K562 (cell line): ENCODE results near the gene DHX8. TPM values are rescaled to one million over a fixed set of nuclear protein-coding genes. Genes with fewer than 3 reads are reported as not detected.

ENCODE experiments used
- ATAC-seq: fragments of 200-7000 bp; cut with Tn5 transposase; 3 replicates; pipeline ENCODE4 v1.9.1; 2020; ENCODE audit warnings: moderate library complexity
- BruUV-seq: library from RNA; stranded (reverse); fragments of 400-500 nt; replicated peaks from 2 replicates; lab custom pipeline; 2021; lab: Mats Ljungman, UMichigan
- CTCF ChIA-PET: fragments of 300-600 bp; formaldehyde crosslinking; extraction: SDS; loops from one replicate; lab custom pipeline; 2021; ENCODE audit warnings: low intra/inter-chr PET ratio; lab: Yijun Ruan, JAX
- POLR2A ChIA-PET: fragments of 300-600, 350-650 bp; sonication (Branson Sonifier 250); formaldehyde crosslinking; extraction: SDS; loops from one replicate; lab custom pipeline; 2021; ENCODE audit warnings: antibody characterized with exemption, inconsistent platforms; lab: Yijun Ruan, JAX
- DNase-seq, 4 experiments: peaks; one replicate each; pipeline versions ENCODE4 v3.0.0 to v3.0.0-alpha.2; 2011 to 2018; ENCODE audit warnings: low spot score in 3 of 4, mixed read lengths in 3 of 4; ENCODE audit errors: extremely low read depth in 1 of 4
- FAIRE-seq: peaks from 2 replicates; lab custom pipeline; 2011; peaks lifted over from hg19 to GRCh38; lab: Jason Lieb, UNC
- H2AFZ ChIP-seq: 2 replicates; pipeline ENCODE4 v1.6.0; 2011; ENCODE audit warnings: low read depth, low read length, control low read depth, inconsistent platforms
- H3K27ac ChIP-seq: fragments of 200-600 bp; 3 replicates; pipeline ENCODE4 v1.8.0; 2011; ENCODE audit warnings: low read depth, mild to moderate bottlenecking, control low read depth, inconsistent platforms, low read length, moderate library complexity, mixed read lengths; ENCODE audit errors: extremely low read depth
- H3K27me3 ChIP-seq, 2 experiments: fragments of 300-600 bp in 1 of 2; 2 replicates in 1 of 2; 3 replicates in 1 of 2; pipeline versions ENCODE4 v1.6.0 to v1.8.0; 2011; ENCODE audit warnings: inconsistent platforms in 2 of 2, low read length in 2 of 2, mild to moderate bottlenecking in 1 of 2, mixed read lengths in 1 of 2, moderate library complexity in 1 of 2; ENCODE audit not compliant: control insufficient read depth in 2 of 2, insufficient read depth in 2 of 2
- H3K36me3 ChIP-seq: fragments of 300-600 bp; 3 replicates; pipeline ENCODE4 v1.8.0; 2011; ENCODE audit warnings: mild to moderate bottlenecking, low read length, inconsistent platforms; ENCODE audit not compliant: control insufficient read depth, insufficient read depth
- H3K4me1 ChIP-seq, 2 experiments: fragments of 200-600 bp in 1 of 2; replicated peaks in 1 of 2; 2 replicates in 1 of 2; 3 replicates in 1 of 2; pipeline versions ENCODE4 v1.5.1 to v1.8.0; 2011; ENCODE audit warnings: inconsistent platforms in 2 of 2, low read length in 2 of 2, mild to moderate bottlenecking in 1 of 2, mixed read lengths in 1 of 2, moderate library complexity in 1 of 2; ENCODE audit not compliant: control insufficient read depth in 2 of 2, insufficient read depth in 2 of 2
- H3K4me2 ChIP-seq: 2 replicates; pipeline ENCODE4 v1.6.1; 2011; ENCODE audit warnings: low read length, control low read depth, inconsistent platforms, mixed read lengths; ENCODE audit not compliant: insufficient read depth
- H3K4me3 ChIP-seq: fragments of 200-600 bp; sonication (generic), shearing (Covaris generic); 2 replicates; pipeline ENCODE4 v1.5.1; 2016; ENCODE audit warnings: control low read depth, inconsistent platforms
- H3K79me2 ChIP-seq: fragments of 200-600 bp; 3 replicates; pipeline ENCODE4 v1.8.0; 2011; ENCODE audit warnings: low read length, inconsistent platforms; ENCODE audit not compliant: control insufficient read depth, insufficient read depth
- H3K9ac ChIP-seq, 2 experiments: 2 replicates each; pipeline versions ENCODE4 v1.6.0 to v1.6.1; 2011; ENCODE audit warnings: low read depth in 2 of 2, low read length in 2 of 2, control low read depth in 1 of 2, inconsistent platforms in 1 of 2, mild to moderate bottlenecking in 1 of 2, mixed read lengths in 1 of 2; ENCODE audit not compliant: insufficient read depth in 1 of 2
- H3K9me1 ChIP-seq: one replicate; pipeline ENCODE4 v1.6.0; 2011; ENCODE audit warnings: inconsistent platforms, mild to moderate bottlenecking, low read length, moderate library complexity; ENCODE audit not compliant: control insufficient read depth, insufficient read depth
- H3K9me3 ChIP-seq: replicated peaks from 2 replicates; pipeline ENCODE4 v1.5.1; 2011; ENCODE audit warnings: low read depth, low read length, inconsistent platforms; ENCODE audit not compliant: control insufficient read depth, insufficient read depth
- H4K20me1 ChIP-seq: replicated peaks from 2 replicates; pipeline ENCODE4 v1.6.1; 2011; ENCODE audit warnings: low read length, inconsistent platforms, mixed read lengths; ENCODE audit not compliant: control insufficient read depth, insufficient read depth
- CC2D1A ChIP-seq: fragments of 450-650 bp; IDR thresholded peaks from 2 replicates; pipeline ENCODE4 v1.6.1; 2017; ENCODE audit warnings: mild to moderate bottlenecking
- GABPA ChIP-seq: fragments of 200-800 bp; sonication (Bioruptor generic); conservative IDR thresholded peaks from 2 replicates; pipeline ENCODE4 v1.6.1; 2016; ENCODE audit warnings: low read depth, missing genetic modification characterization, missing compliant biosample characterization
- GATAD2A ChIP-seq: fragments of 450-650 bp; IDR thresholded peaks from 2 replicates; pipeline ENCODE4 v1.6.1; 2017
- HMGN3 ChIP-seq: IDR thresholded peaks from 2 replicates; pipeline ENCODE4 v1.6.1; 2011; ENCODE audit warnings: borderline replicate concordance, low read depth, mild to moderate bottlenecking, mixed read lengths, low read length; ENCODE audit not compliant: insufficient read length; ENCODE audit errors: extremely low read depth
- MEF2A ChIP-seq: IDR thresholded peaks from 2 replicates; pipeline ENCODE4 v1.6.1; 2011; ENCODE audit warnings: low read depth, mild to moderate bottlenecking, low read length, moderate library complexity; ENCODE audit not compliant: control insufficient read depth
- RAD21 ChIP-seq, 2 experiments: fragments of 250-450 bp in 1 of 2; fragments of 450-650 bp in 1 of 2; sonication (Bioruptor Pico) in 1 of 2; formaldehyde crosslinking in 1 of 2; IDR thresholded peaks in 1 of 2; conservative IDR thresholded peaks in 1 of 2; 2 replicates each; pipeline versions ENCODE4 v1.4.0 to v1.8.0; 2020 to 2022; ENCODE audit warnings: mild to moderate bottlenecking in 2 of 2, moderate library complexity in 1 of 2
- SREBF1 ChIP-seq: fragments of 150-350 bp; IDR thresholded peaks from 2 replicates; pipeline ENCODE4 v1.6.1; 2014; ENCODE audit warnings: antibody characterized with exemption, low read depth, low read length, borderline replicate concordance
- TSHZ1 ChIP-seq: fragments of 250-450 bp; sonication (Bioruptor Pico); IDR thresholded peaks from 2 replicates; pipeline ENCODE4 v1.4.0; 2020; ENCODE audit warnings: mild to moderate bottlenecking, moderate library complexity
- ZNF212 ChIP-seq: fragments of 450-650 bp; formaldehyde crosslinking; IDR thresholded peaks from 2 replicates; pipeline ENCODE4 v1.4.0; 2020; ENCODE audit warnings: mild to moderate bottlenecking
- ZNF3 ChIP-seq: fragments of 250-450 bp; sonication (Bioruptor Pico); IDR thresholded peaks from 2 replicates; pipeline ENCODE4 v1.5.0; 2021; ENCODE audit warnings: mild to moderate bottlenecking, moderate library complexity
- ZNF561 ChIP-seq: fragments of 450-650 bp; formaldehyde crosslinking; conservative IDR thresholded peaks from 2 replicates; pipeline ENCODE4 v1.4.0; 2020; ENCODE audit warnings: mild to moderate bottlenecking, moderate library complexity
- ZNF589 ChIP-seq: fragments of 200-800 bp; sonication (Bioruptor generic); IDR thresholded peaks from 2 replicates; pipeline ENCODE4 v1.6.1; 2016; ENCODE audit warnings: low read depth, missing genetic modification characterization, missing compliant biosample characterization
- WGBS: fragments of 100-300 bp; shearing (Covaris generic); methylation state at CpG from one replicate; pipeline ENCODE4 v1.1.6; 2016; ENCODE audit warnings: low coverage, mixed read lengths; ENCODE audit not compliant: insufficient coverage; ENCODE audit errors: missing lambda C conversion rate; 5-methylcytosine and 5-hydroxymethylcytosine counted together
- in situ Hi-C: fragments of 300-500 bp; cut with MboI; formaldehyde crosslinking; loops from 4 replicates; pipeline ENCODE4 v1.15.0; 2018; ENCODE audit warnings: inconsistent platforms, mixed read lengths
- intact Hi-C: fragments of 100-400 bp; cut with micrococcal nuclease; formaldehyde crosslinking; loops from 2 replicates; pipeline ENCODE4 v1.14.2; 2022
- polyA plus RNA-seq, 8 experiments: library from polyadenylated mRNA; depleted of rRNA in 4 of 8; stranded (reverse) in 5 of 8; unstranded in 3 of 8; fragments of >200 nt; fragmentation: Nextera tagmentation in 2 of 8; fragmentation: Illumina TruSeq in 1 of 8; extraction: Ambion mirVana in 2 of 8; extraction: Trizol in 1 of 8; gene quantifications; 2 replicates each; pipeline versions ENCODE4 v1.2.1 to v1.2.3, GENCODE V29; 2011 to 2014; ENCODE audit warnings: inconsistent platforms in 1 of 8, missing spikeins in 1 of 8
- total RNA-seq, 7 experiments: library from RNA; depleted of rRNA in 6 of 7; stranded (reverse); fragments of >200 nt in 6 of 7; fragmentation: Illumina TruSeq in 2 of 7; extraction: Trizol in 2 of 7; gene quantifications; 2 replicates each; pipeline versions ENCODE4 v1.2.1 to v1.2.3, GENCODE V29; 2011 to 2021; ENCODE audit warnings: low replicate concordance in 1 of 7
- TF ChIP-seq, protein P1 (sequence below): fragments of 450-650 bp; IDR thresholded peaks from one replicate; pipeline ENCODE4 v1.6.1; 2018; ENCODE audit warnings: mild to moderate bottlenecking, moderate library complexity; ENCODE audit not compliant: partially characterized antibody
- TF ChIP-seq, protein P2 (sequence below): IDR thresholded peaks from 2 replicates; pipeline ENCODE4 v1.6.1; 2012; ENCODE audit warnings: low read depth, low read length, improper control_type of control experiment, borderline replicate concordance

Gene DHX8
- total and polyA plus RNA-seq, 9 of the 15 experiments (the other 6 are each of a cell fraction or from before 2014, with no cell fraction given) = 16.7 to 42.5 (median 25.6) TPM

- BruUV-seq = no TSS peak
- H3K9me3 ChIP-seq = no peaks in the 10 kb centered on the region
- no peak for DNase-seq
- H3K4me2 ChIP-seq = no peak overlapping the region
- ChIA-PET CTCF (no interaction called here), POLR2A (no interaction called here)
- ATAC-seq = no peak
- 0% methylated on average over 8 of the region's 8 CpGs for WGBS
- H3K27ac ChIP-seq = no peak overlapping the region
- H3K36me3 ChIP-seq = no peaks in the 10 kb centered on the region
- no peaks in the 10 kb centered on the region for H3K79me2 ChIP-seq
- H4K20me1 ChIP-seq = no peaks in the 10 kb centered on the region
- H3K9me1 ChIP-seq = no peaks in the 10 kb centered on the region
- peaks cover 5 to 20% of the 10 kb centered on the region in 2 experiments; a peak in 4 of 5 replicates for H3K27me3 ChIP-seq
- intact Hi-C loops (no loop called here), in situ Hi-C loops (no loop called here)
- no peak overlapping the region for H3K4me3 ChIP-seq
- TF ChIP-seq CC2D1A = no peak
- TF ChIP-seq TSHZ1 (CRISPR knock-in tag) = no peak
- TF ChIP-seq ZNF3 (CRISPR knock-in tag) = no peak
- no peak for TF ChIP-seq MEF2A
- TF ChIP-seq GABPA (tag) = no peak
- TF ChIP-seq, protein P1, sequence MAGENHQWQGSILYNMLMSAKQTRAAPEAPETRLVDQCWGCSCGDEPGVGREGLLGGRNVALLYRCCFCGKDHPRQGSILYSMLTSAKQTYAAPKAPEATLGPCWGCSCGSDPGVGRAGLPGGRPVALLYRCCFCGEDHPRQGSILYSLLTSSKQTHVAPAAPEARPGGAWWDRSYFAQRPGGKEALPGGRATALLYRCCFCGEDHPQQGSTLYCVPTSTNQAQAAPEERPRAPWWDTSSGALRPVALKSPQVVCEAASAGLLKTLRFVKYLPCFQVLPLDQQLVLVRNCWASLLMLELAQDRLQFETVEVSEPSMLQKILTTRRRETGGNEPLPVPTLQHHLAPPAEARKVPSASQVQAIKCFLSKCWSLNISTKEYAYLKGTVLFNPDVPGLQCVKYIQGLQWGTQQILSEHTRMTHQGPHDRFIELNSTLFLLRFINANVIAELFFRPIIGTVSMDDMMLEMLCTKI = no peak
- TF ChIP-seq SREBF1 = no peak
- TF ChIP-seq ZNF589 = no peak
- no peak for TF ChIP-seq ZNF561 (CRISPR knock-in tag)
- no peak for TF ChIP-seq ZNF212 (CRISPR knock-in tag)
- no peak for TF ChIP-seq RAD21 (CRISPR knock-in tag; conservative IDR thresholded peaks at IDR 0.05 in 1 of 2, IDR thresholded peaks at IDR 0.05 in 1 of 2)
- no peak for TF ChIP-seq HMGN3
- TF ChIP-seq, protein P2, sequence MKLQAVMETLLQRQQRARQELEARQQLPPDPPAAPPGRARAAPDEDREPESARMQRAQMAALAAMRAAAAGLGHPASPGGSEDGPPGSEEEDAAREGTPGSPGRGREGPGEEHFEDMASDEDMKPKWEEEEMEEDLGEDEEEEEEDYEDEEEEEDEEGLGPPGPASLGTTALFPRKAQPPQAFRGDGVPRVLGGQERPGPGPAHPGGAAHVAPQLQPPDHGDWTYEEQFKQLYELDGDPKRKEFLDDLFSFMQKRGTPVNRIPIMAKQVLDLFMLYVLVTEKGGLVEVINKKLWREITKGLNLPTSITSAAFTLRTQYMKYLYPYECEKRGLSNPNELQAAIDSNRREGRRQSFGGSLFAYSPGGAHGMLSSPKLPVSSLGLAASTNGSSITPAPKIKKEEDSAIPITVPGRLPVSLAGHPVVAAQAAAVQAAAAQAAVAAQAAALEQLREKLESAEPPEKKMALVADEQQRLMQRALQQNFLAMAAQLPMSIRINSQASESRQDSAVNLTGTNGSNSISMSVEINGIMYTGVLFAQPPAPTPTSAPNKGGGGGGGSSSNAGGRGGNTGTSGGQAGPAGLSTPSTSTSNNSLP = no peak
- TF ChIP-seq GATAD2A = no peak
- no peak overlapping the region for H2AFZ ChIP-seq
- H3K4me1 ChIP-seq = no peaks in the 10 kb centered on the region
- FAIRE-seq = no peak
- no peak overlapping the region for H3K9ac ChIP-seq
These were observed 34.1 kb upstream of the DHX8 start for GRCh38 chr17:43449470-43450248.
